Left ventricle myocardium inferior (tissue), 1 donor: ENCODE data around the gene RBM38. TPM values are rescaled to one million over a fixed set of nuclear protein-coding genes. Genes with fewer than 3 reads are reported as not detected.

Source experiments
- DNase-seq: peaks from one replicate; pipeline ENCODE4 v3.0.0-alpha.2; 2020
- H3K27ac ChIP-seq: fragments of 200-600 bp; replicated peaks from 2 replicates; pipeline ENCODE4 v1.8.0; 2021
- H3K27me3 ChIP-seq: fragments of 200-600 bp; 2 replicates; pipeline ENCODE4 v1.8.0; 2021; ENCODE audit warnings: low read depth
- H3K36me3 ChIP-seq: fragments of 200-600 bp; 2 replicates; pipeline ENCODE4 v1.8.0; 2021
- H3K4me1 ChIP-seq: fragments of 200-600 bp; 2 replicates; pipeline ENCODE4 v1.8.0; 2021
- H3K4me3 ChIP-seq: fragments of 200-600 bp; 2 replicates; pipeline ENCODE4 v1.8.0; 2021; ENCODE audit warnings: mild to moderate bottlenecking, moderate library complexity
- H3K9me3 ChIP-seq: fragments of 200-600 bp; replicated peaks from 2 replicates; pipeline ENCODE4 v1.8.0; 2021
- CTCF ChIP-seq: fragments of 200-600 bp; IDR thresholded peaks from 2 replicates; pipeline ENCODE4 v1.8.0; 2021; ENCODE audit warnings: antibody characterized with exemption, mild to moderate bottlenecking, borderline replicate concordance
- intact Hi-C: fragments of 100-400 bp; cut with micrococcal nuclease; formaldehyde crosslinking; loops from one replicate; pipeline ENCODE4 v1.11.0; 2022
- total RNA-seq: library from RNA; stranded (reverse); fragmentation: NEBNext Ultra II Directional; extraction: Animal tissue kit (Norgen Biotek cat#: 25700); gene quantifications from one replicate; pipeline ENCODE4 v1.2.1, GENCODE V29; 2021
- donor health status: DM: no; HTN: yes; CAD: no; lungs with severe emphysema.

The RBM38 gene
- total RNA-seq, 1 donor from 2014 or later = 75.5 TPM

DNA sequence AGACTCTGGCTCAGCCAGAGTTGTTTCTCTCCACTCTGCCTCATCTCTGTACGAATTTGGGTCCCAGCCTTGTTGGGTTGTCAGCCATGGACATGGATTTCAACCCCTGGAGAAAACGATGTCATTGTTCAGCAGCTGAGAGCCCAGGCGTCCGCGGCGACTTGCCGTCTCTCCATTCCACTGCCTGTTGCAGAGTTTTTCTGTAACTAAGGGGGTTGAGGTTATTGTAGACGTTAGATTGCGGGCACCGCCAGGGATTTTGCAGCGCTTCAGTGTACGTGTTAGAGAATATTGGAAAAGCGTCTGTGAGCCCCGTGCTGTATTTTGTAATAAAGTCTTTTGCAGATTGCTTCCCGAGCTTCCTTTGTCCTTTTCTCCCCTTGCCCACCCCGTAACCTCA is 13.1 kb upstream of the RBM38 start:
- DNase-seq = no peak
- Histone ChIP-seq H3K4me1 (peaks cover 19% of the 10 kb centered on the region), H3K9me3 (no peaks in the 10 kb centered on the region), H3K27me3 (no peaks in the 10 kb centered on the region), H3K36me3 (peaks cover 65% of the 10 kb centered on the region), H3K4me3 (no peak overlapping the region), H3K27ac (no peak overlapping the region)
- TF ChIP-seq CTCF = no peak
- intact Hi-C loops = no loop called here

DNA sequence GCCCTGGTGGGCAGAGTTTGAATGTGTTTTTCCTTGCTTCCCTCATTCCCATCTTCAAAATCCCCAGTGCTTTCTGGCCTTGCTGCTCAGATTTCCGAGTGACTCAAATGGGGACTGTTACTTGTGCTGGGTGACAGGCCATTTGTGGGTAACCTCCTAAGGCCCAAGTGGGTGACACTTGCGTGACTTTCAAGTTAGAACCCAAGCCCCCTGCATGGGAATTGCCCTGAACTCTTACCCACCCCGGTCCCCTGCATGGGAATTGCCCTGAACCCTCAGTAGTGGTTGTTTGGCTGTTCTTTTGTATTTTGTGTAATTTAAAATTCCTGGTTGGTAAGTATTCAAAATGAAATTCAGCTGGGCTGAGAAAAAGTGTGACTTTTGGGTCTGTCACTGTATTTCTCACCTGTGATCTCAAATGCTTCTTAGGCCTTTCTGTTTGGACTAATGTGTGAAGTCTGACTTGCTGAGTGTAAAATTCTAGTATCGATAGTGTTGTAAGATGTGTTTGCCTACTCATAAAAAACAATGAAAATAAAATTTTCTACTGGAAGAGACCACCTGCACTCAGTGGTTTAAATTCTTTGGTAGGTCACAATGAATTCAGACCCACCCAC is 12.4 kb upstream of the RBM38 start:
- TF ChIP-seq CTCF = no peak
- no peak for DNase-seq
- Histone ChIP-seq H3K4me1 (peaks cover 19% of the 10 kb centered on the region), H3K27me3 (no peaks in the 10 kb centered on the region), H3K4me3 (no peak overlapping the region), H3K9me3 (no peaks in the 10 kb centered on the region), H3K36me3 (peaks cover 64% of the 10 kb centered on the region), H3K27ac (no peak overlapping the region)
- intact Hi-C loops = no loop called here

- Histone ChIP-seq H3K4me3 (no peak overlapping the region), H3K9me3 (no peaks in the 10 kb centered on the region), H3K4me1 (peaks cover 19% of the 10 kb centered on the region), H3K27ac (no peak overlapping the region), H3K27me3 (no peaks in the 10 kb centered on the region), H3K36me3 (peaks cover 59% of the 10 kb centered on the region)
- no peak for TF ChIP-seq CTCF
- DNase-seq = no peak
- intact Hi-C loops = no loop called here
These were observed 11.9 kb upstream of the RBM38 start for GRCh38 chr20:57379263-57379647.

GRCh38 chr20:57380081-57380750 is 11.0 kb upstream of the RBM38 start:
- intact Hi-C loops = loop anchor here (2.0 kb wide), 1 partner anchor 115 kb away; no protein-coding TSS in a partner anchor
- Histone ChIP-seq H3K27ac (no peak overlapping the region), H3K36me3 (peaks cover 49% of the 10 kb centered on the region), H3K4me1 (peaks cover 19% of the 10 kb centered on the region), H3K9me3 (no peaks in the 10 kb centered on the region), H3K4me3 (no peak overlapping the region), H3K27me3 (no peaks in the 10 kb centered on the region)
- DNase-seq = no peak
- no peak for TF ChIP-seq CTCF

- peak; percentile 95 for TF ChIP-seq CTCF
- DNase-seq = peak; percentile 79
- Histone ChIP-seq H3K4me1 (peaks cover 19% of the 10 kb centered on the region), H3K36me3 (peaks cover 34% of the 10 kb centered on the region), H3K27me3 (no peaks in the 10 kb centered on the region), H3K27ac (no peak overlapping the region), H3K9me3 (peaks cover 4% of the 10 kb centered on the region), H3K4me3 (no peak overlapping the region)
- intact Hi-C loops = loop anchor here (2.0 kb wide), 1 partner anchor 113 kb away; no protein-coding TSS in a partner anchor
These were observed 9.3 kb upstream of the RBM38 start for GRCh38 chr20:57381596-57382503.
